Endothelial cell of umbilical vein (primary cell): Measurements from ENCODE around the gene PNPLA2. TPM values are rescaled to one million over a fixed set of nuclear protein-coding genes. Genes with fewer than 3 reads are reported as not detected.

Source experiments
- BruUV-seq: library from RNA; stranded (reverse); fragments of 400-500 nt; replicated peaks from 2 replicates; lab custom pipeline; 2021; lab: Mats Ljungman, UMichigan
- CTCF ChIA-PET: fragments of 300-600, 350-600 bp; sonication (Branson Sonifier 250); formaldehyde crosslinking; loops from one replicate; lab custom pipeline; 2021; ENCODE audit warnings: antibody characterized with exemption, inconsistent platforms; lab: Charles Lee
- POLR2A ChIA-PET: fragments of 300-600, 350-600 bp; sonication (Branson Sonifier 250); formaldehyde crosslinking; loops from one replicate; lab custom pipeline; 2021; ENCODE audit warnings: antibody characterized with exemption, inconsistent platforms; lab: Charles Lee
- DNase-seq: peaks from one replicate; pipeline ENCODE4 v3.0.0-alpha.2; 2011; ENCODE audit warnings: low read depth, low spot score
- FAIRE-seq: peaks from 2 replicates; lab custom pipeline; 2011; peaks lifted over from hg19 to GRCh38; lab: Jason Lieb, UNC
- H2AFZ ChIP-seq: 2 replicates; pipeline ENCODE4 v1.6.0; 2012; ENCODE audit warnings: low read depth, low read length, control low read depth, inconsistent platforms
- H3K27ac ChIP-seq: 2 replicates; pipeline ENCODE4 v1.5.1; 2011; ENCODE audit warnings: low read depth, mild to moderate bottlenecking, control low read depth, low read length, moderate library complexity; ENCODE audit not compliant: insufficient read depth
- H3K27me3 ChIP-seq, 2 experiments: 2 replicates each; pipeline versions ENCODE4 v1.6.0 to v1.6.1; 2011; ENCODE audit warnings: low read length in 2 of 2, mixed read lengths in 1 of 2; ENCODE audit not compliant: control insufficient read depth in 2 of 2, insufficient read depth in 2 of 2
- H3K36me3 ChIP-seq, 2 experiments: 2 replicates in 1 of 2; 3 replicates in 1 of 2; pipeline ENCODE4 v1.5.1; 2011; ENCODE audit warnings: low read length in 2 of 2, mild to moderate bottlenecking in 1 of 2, moderate library complexity in 1 of 2; ENCODE audit not compliant: control insufficient read depth in 2 of 2, insufficient read depth in 2 of 2; ENCODE audit errors: extremely low read depth in 1 of 2
- H3K4me1 ChIP-seq: 3 replicates; pipeline ENCODE4 v1.5.1; 2011; ENCODE audit warnings: mild to moderate bottlenecking, low read length; ENCODE audit not compliant: control insufficient read depth, insufficient read depth; ENCODE audit errors: extremely low read depth
- H3K4me2 ChIP-seq: 2 replicates; pipeline ENCODE4 v1.6.1; 2011; ENCODE audit warnings: low read length, control low read depth, mixed read lengths; ENCODE audit not compliant: insufficient read depth
- H3K4me3 ChIP-seq, 3 experiments: fragments of 200-600 bp in 1 of 3; sonication (generic), shearing (Covaris generic) in 1 of 3; replicated peaks in 1 of 3; 2 replicates each; pipeline ENCODE4 v1.5.1; 2011 to 2016; ENCODE audit warnings: control low read depth in 3 of 3, low read length in 3 of 3, mild to moderate bottlenecking in 2 of 3, inconsistent platforms in 1 of 3, low read depth in 1 of 3, moderate library complexity in 1 of 3; ENCODE audit not compliant: insufficient read depth in 1 of 3
- H3K79me2 ChIP-seq: 2 replicates; pipeline ENCODE4 v1.6.0; 2012; ENCODE audit warnings: low read length, inconsistent platforms; ENCODE audit not compliant: control insufficient read depth, insufficient read depth
- H3K9ac ChIP-seq: replicated peaks from 2 replicates; pipeline ENCODE3; 2011; ENCODE audit warnings: low read length, control low read depth; ENCODE audit not compliant: insufficient read depth; ENCODE audit errors: extremely low read depth
- H3K9me1 ChIP-seq: replicated peaks from 3 replicates; pipeline ENCODE4 v1.6.0; 2011; ENCODE audit warnings: mild to moderate bottlenecking, low read length; ENCODE audit not compliant: control insufficient read depth, insufficient read depth; ENCODE audit errors: extremely low read depth
- H3K9me3 ChIP-seq: replicated peaks from 2 replicates; pipeline ENCODE4 v1.5.1; 2012; ENCODE audit warnings: low read length, inconsistent platforms; ENCODE audit not compliant: control insufficient read depth, insufficient read depth
- H4K20me1 ChIP-seq: replicated peaks from 2 replicates; pipeline ENCODE3; 2011; ENCODE audit warnings: mild to moderate bottlenecking, low read length; ENCODE audit not compliant: control insufficient read depth, insufficient read depth; ENCODE audit errors: extremely low read depth
- EZH2 ChIP-seq: IDR thresholded peaks from 2 replicates; pipeline ENCODE4 v1.6.1; 2012; ENCODE audit warnings: borderline replicate concordance, low read depth, mild to moderate bottlenecking, moderate library complexity, low read length, inconsistent platforms; ENCODE audit not compliant: severe bottlenecking
- FOS ChIP-seq: IDR thresholded peaks from 2 replicates; pipeline ENCODE4 v1.6.1; 2011; ENCODE audit warnings: mild to moderate bottlenecking, low read length, moderate library complexity, borderline replicate concordance; ENCODE audit not compliant: insufficient read depth
- GATA2 ChIP-seq: IDR thresholded peaks from 2 replicates; pipeline ENCODE4 v1.7.0; 2011; ENCODE audit warnings: low read depth, mild to moderate bottlenecking, moderate library complexity, mixed read lengths, low read length; ENCODE audit not compliant: insufficient read length, insufficient read depth
- JUN ChIP-seq: IDR thresholded peaks from 2 replicates; pipeline ENCODE4 v1.6.1; 2011; ENCODE audit warnings: borderline replicate concordance, low read depth; ENCODE audit not compliant: insufficient read length, insufficient read depth
- MYC ChIP-seq: IDR thresholded peaks from one replicate; pipeline ENCODE4 v1.6.1; 2011; ENCODE audit warnings: mild to moderate bottlenecking, low read depth, low read length
- POLR2A ChIP-seq: IDR thresholded peaks from 2 replicates; pipeline ENCODE4 v1.6.1; 2012; ENCODE audit warnings: low read depth, mild to moderate bottlenecking, control low read depth, low read length
- POLR2AphosphoS5 ChIP-seq: IDR thresholded peaks from 2 replicates; pipeline ENCODE4 v1.6.1; 2012; ENCODE audit warnings: low read depth, mild to moderate bottlenecking, control low read depth, low read length, moderate library complexity; ENCODE audit not compliant: insufficient read depth
- dilution Hi-C: fragments of 300-500 bp; cut with MboI; formaldehyde crosslinking; loops from one replicate; pipeline ENCODE4 v1.15.0; 2019; ENCODE audit warnings: low sequenced_read_pairs; ENCODE audit not compliant: extremely low pct_ligation_motif_present
- intact Hi-C: fragments of 100-400 bp; cut with micrococcal nuclease; formaldehyde crosslinking; loops from one replicate; pipeline ENCODE4 v1.10.0; 2022
- polyA plus RNA-seq, 4 experiments: library from polyadenylated mRNA; depleted of rRNA in 3 of 4; stranded (reverse) in 3 of 4; unstranded in 1 of 4; fragments of >200 nt; gene quantifications; 2 replicates each; pipeline versions ENCODE4 v1.2.1 to v1.2.3, GENCODE V29; 2011 to 2012; ENCODE audit warnings: missing spikeins in 1 of 4
- total RNA-seq: library from RNA; stranded (reverse); gene quantifications from 2 replicates; pipeline ENCODE4 v1.2.3, GENCODE V29; 2021
- TF ChIP-seq, protein P1 (sequence below): IDR thresholded peaks from 2 replicates; pipeline ENCODE4 v1.6.1; 2011; ENCODE audit not compliant: insufficient read depth, insufficient read length
- TF ChIP-seq, protein P2 (sequence below), 2 donors: IDR thresholded peaks; 1 replicate in 1 of 2; 2 replicates in 1 of 2; pipeline ENCODE4 v1.5.1; 2011; ENCODE audit warnings: low read length in 2 of 2, mild to moderate bottlenecking in 2 of 2, moderate library complexity in 2 of 2, control low read depth in 1 of 2, inconsistent platforms in 1 of 2, low read depth in 1 of 2; ENCODE audit not compliant: insufficient read depth in 1 of 2; ENCODE audit errors: extremely low read depth in 1 of 2

The PNPLA2 gene
- total and polyA plus RNA-seq, 2 donors (not counting 3 experiments of a cell fraction or from before 2014, with no cell fraction given) = 73.1 to 75.6 TPM

DNA sequence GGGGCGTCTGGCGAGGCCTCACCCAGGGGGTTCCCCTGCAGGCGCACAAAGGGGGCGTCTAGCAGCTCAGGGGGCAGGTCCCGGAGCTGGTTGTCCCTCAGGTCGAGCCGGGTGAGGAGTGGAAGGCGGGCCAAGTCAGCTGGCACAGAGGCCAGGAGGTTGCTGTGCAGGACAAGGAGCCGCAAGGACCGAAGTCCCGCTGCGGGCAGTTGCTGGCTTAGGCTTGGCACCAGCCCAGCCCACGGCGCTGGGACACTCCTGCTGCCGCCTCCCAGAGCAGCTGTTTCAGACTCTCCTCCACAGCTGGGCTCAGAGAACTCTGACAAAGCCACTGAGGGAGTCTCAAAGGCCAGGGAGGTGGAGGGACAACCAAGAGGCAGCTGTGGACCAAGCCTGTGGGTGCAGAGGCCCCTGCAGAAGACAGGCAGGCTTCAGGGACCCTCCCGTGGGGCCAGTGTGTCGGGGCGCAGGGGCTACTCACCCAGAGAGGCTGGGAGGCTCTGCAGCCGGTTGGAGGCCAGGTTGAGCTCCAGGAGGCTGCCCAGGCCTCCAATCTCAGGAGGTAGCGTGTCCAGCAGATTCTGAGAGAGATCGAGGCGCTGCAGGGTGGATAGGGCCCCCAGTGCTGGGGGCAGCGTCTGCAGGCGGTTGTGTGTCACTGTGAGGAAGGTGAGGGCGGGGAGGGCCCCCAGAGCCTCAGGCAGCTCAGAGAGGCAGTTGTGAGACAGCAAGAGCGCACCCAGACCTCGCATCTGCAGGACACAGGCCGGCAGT is 15.8 kb upstream of the PNPLA2 start:
- no peak overlapping the region for H3K9ac ChIP-seq
- H3K4me3 ChIP-seq = no peak overlapping the region
- H3K79me2 ChIP-seq = peaks cover 3% of the 10 kb centered on the region
- no peak overlapping the region for H3K27ac ChIP-seq
- H3K9me1 ChIP-seq = no peaks in the 10 kb centered on the region
- H3K4me2 ChIP-seq = no peak overlapping the region
- no peaks in the 10 kb centered on the region for H4K20me1 ChIP-seq
- no peaks in the 10 kb centered on the region for H3K27me3 ChIP-seq
- H3K9me3 ChIP-seq = no peaks in the 10 kb centered on the region
- ChIA-PET CTCF (interaction anchor here (0.6 kb wide), 1 partner anchor 72 kb away, joined by 3 read pairs; no protein-coding TSS in a partner anchor), POLR2A (no interaction called here)
- no peak overlapping the region for H2AFZ ChIP-seq
- no peak for FAIRE-seq
- dilution Hi-C loops = no loop called here
- no TSS peak for BruUV-seq
- DNase-seq = no peak
- H3K36me3 ChIP-seq = peaks cover 0 to 20% of the 10 kb centered on the region in 2 experiments
- H3K4me1 ChIP-seq = peaks cover 15% of the 10 kb centered on the region
- TF ChIP-seq POLR2A (no peak), GATA2 (no peak), POLR2AphosphoS5 (no peak), MYC (no peak), EZH2 (no peak), FOS (no peak), JUN (no peak)
- TF ChIP-seq, protein P1, sequence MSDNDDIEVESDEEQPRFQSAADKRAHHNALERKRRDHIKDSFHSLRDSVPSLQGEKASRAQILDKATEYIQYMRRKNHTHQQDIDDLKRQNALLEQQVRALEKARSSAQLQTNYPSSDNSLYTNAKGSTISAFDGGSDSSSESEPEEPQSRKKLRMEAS = no peak
- TF ChIP-seq, protein P2, sequence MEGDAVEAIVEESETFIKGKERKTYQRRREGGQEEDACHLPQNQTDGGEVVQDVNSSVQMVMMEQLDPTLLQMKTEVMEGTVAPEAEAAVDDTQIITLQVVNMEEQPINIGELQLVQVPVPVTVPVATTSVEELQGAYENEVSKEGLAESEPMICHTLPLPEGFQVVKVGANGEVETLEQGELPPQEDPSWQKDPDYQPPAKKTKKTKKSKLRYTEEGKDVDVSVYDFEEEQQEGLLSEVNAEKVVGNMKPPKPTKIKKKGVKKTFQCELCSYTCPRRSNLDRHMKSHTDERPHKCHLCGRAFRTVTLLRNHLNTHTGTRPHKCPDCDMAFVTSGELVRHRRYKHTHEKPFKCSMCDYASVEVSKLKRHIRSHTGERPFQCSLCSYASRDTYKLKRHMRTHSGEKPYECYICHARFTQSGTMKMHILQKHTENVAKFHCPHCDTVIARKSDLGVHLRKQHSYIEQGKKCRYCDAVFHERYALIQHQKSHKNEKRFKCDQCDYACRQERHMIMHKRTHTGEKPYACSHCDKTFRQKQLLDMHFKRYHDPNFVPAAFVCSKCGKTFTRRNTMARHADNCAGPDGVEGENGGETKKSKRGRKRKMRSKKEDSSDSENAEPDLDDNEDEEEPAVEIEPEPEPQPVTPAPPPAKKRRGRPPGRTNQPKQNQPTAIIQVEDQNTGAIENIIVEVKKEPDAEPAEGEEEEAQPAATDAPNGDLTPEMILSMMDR (IDR thresholded peaks at IDR 0.05; ENCODE audit: extremely low read depth in 1 of 2, insufficient read depth in 1 of 2, low read depth in 1 of 2, low read length in 2 of 2) = no peak
- intact Hi-C loops = no loop called here
